Measurements from ENCODE around the gene ACBD7.

DNA sequence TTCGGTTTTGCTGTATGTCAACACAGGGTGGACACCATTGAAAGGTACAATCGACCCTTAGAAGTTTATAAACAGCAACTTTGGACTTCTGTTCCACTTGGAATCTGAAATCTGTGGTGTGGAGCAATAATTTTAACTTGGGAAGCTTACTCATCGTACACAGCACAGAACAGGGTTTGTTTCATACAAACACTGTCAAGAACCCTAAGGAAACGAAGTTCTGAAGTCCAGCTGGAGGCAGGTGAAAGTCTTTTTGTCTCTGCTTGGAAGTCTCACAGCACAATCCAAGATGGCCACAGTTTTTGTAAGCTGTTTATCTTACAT, 48.4 kb upstream of the ACBD7 start:
- TF ChIP-seq, protein P1, sequence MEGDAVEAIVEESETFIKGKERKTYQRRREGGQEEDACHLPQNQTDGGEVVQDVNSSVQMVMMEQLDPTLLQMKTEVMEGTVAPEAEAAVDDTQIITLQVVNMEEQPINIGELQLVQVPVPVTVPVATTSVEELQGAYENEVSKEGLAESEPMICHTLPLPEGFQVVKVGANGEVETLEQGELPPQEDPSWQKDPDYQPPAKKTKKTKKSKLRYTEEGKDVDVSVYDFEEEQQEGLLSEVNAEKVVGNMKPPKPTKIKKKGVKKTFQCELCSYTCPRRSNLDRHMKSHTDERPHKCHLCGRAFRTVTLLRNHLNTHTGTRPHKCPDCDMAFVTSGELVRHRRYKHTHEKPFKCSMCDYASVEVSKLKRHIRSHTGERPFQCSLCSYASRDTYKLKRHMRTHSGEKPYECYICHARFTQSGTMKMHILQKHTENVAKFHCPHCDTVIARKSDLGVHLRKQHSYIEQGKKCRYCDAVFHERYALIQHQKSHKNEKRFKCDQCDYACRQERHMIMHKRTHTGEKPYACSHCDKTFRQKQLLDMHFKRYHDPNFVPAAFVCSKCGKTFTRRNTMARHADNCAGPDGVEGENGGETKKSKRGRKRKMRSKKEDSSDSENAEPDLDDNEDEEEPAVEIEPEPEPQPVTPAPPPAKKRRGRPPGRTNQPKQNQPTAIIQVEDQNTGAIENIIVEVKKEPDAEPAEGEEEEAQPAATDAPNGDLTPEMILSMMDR (IDR thresholded peaks at IDR 0.05) = no peak
- no peak for TF ChIP-seq POLR2A (IDR thresholded peaks at IDR 0.05)

Measured in testis (tissue), 2 donors.